GM21381 (cell line): ENCODE data around the gene MAN1C1.
"Not testable (repeated sequence)": the region's sequence is repeated elsewhere in the genome, so short reads cannot be mapped to it uniquely, and the experiment has no call there.

ENCODE experiments used
- ATAC-seq: cut with Tn5 transposase; IDR thresholded peaks from one replicate; pipeline ENCODE4 v1.9.1; 2021; ENCODE audit warnings: mild to moderate bottlenecking, moderate library complexity; ENCODE audit not compliant: unreplicated experiment

MAN1C1 gene

GRCh38 chr1:25695090-25695770 lies 78.6 kb downstream of the MAN1C1 start:
- no peak for ATAC-seq

- no peak for ATAC-seq
Observed at GRCh38 chr1:25695771-25696311, 79.2 kb downstream of the MAN1C1 start.

GRCh38 chr1:25696643-25697042 lies 80.1 kb downstream of the MAN1C1 start:
- ATAC-seq, result not testable (repeated sequence)

- ATAC-seq, result no peak
Observed at GRCh38 chr1:25697435-25698217, 81.0 kb downstream of the MAN1C1 start.

- no peak for ATAC-seq
Observed at GRCh38 chr1:25698252-25698651, 81.7 kb downstream of the MAN1C1 start.

GRCh38 chr1:25699059-25699458 lies 82.5 kb downstream of the MAN1C1 start:
- ATAC-seq, result not testable (repeated sequence)

GRCh38 chr1:25699500-25700143 lies 83.0 kb downstream of the MAN1C1 start:
- no peak for ATAC-seq

GRCh38 chr1:25700144-25700523 lies 83.5 kb downstream of the MAN1C1 start:
- ATAC-seq, result no peak

- no peak for ATAC-seq
Observed at GRCh38 chr1:25700626-25701025, 84.0 kb downstream of the MAN1C1 start.

- no peak for ATAC-seq
Observed at GRCh38 chr1:25701030-25701785, 84.6 kb downstream of the MAN1C1 start.

- no peak for ATAC-seq
Observed at GRCh38 chr1:25702101-25702775, 85.6 kb downstream of the MAN1C1 start.

GRCh38 chr1:25703041-25703440 lies 86.5 kb downstream of the MAN1C1 start:
- ATAC-seq, result no peak

GRCh38 chr1:25703671-25704266 lies 87.2 kb downstream of the MAN1C1 start:
- no peak for ATAC-seq

GRCh38 chr1:25704267-25704691 lies 87.7 kb downstream of the MAN1C1 start:
- ATAC-seq, result no peak

- ATAC-seq, result no peak
Observed at GRCh38 chr1:25705699-25706098, 89.1 kb downstream of the MAN1C1 start.

- ATAC-seq, result no peak
Observed at GRCh38 chr1:25706146-25707089, 89.8 kb downstream of the MAN1C1 start.

- no peak for ATAC-seq
Observed at GRCh38 chr1:25707280-25708016, 90.9 kb downstream of the MAN1C1 start.
